Neural progenitor cell (in vitro differentiated cells): ENCODE results near the gene CREB5.

Experiments used
- CTCF ChIP-seq: fragments of 200-600 bp; sonication (generic); IDR thresholded peaks from 2 replicates; pipeline ENCODE4 v1.5.1; 2017; ENCODE audit warnings: antibody characterized with exemption, mild to moderate bottlenecking
- EZH2 ChIP-seq: fragments of 200-600 bp; sonication (generic); IDR thresholded peaks from 2 replicates; pipeline ENCODE4 v1.6.1; 2017; ENCODE audit warnings: antibody characterized with exemption, mild to moderate bottlenecking, moderate library complexity

GRCh38 chr7:28503396-28503795 is 91.1 kb downstream of the CREB5 start:
- TF ChIP-seq CTCF, result no peak
- TF ChIP-seq EZH2, result no peak
